Measurements from ENCODE around the gene LAMTOR3.

The LAMTOR3 gene

DNA sequence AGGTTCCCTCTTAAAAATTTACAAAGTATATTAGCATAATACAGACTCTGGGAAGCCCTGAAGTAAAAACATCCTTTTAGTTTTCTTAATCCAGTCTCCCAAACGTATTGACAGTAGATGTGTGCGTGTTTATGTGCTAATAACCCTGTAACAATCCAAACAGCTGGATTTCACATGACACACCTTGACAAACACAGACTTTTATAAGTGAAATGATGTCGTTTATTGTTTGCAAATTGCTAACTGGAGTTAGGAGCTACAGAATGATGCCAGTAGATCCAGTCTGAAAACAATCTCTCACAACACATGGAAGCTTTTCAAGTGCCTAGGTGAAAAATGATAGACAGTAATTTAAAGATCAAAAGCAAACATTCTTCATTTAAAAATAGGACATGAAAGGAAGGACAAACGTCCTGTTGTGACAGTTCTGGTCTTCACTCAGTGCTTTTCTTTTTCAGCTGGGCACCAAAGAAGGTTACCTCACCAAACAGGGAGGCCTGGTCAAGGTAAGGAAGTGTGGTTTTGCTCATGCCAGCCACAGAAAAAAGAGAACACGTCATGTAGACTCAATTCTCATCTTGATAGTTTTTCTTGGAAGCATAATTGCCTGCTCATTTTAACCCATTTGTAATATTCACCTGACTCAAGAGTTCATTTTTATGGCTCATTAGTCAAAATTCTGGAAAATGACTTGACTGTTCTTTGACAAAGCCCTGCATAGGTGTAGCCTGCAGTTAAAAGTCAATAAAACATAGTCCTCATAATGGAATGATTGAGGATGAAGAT lies 32.9 kb downstream of the LAMTOR3 start:
- DNase-seq (ENCODE audit: low read depth in 2 of 2): no peak

DNA sequence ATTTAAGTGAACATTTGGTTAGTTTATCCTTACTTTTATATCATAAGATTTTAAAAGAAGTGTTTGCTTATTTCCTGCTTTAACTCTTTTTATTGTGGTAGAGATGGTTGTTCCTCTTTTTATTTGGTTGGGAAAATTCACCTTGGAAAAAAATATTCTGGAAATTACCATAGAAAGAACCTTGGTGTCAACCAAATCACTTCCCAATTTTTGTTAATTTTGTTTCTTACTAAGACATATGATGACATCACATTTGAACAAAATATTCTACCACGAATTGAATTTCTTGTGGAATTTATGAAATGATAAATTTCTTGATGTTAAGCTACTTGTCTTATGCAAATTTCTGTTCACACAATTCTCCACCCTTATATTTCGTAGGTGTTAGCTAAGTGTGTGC lies 33.7 kb downstream of the LAMTOR3 start:
- DNase-seq (ENCODE audit: low read depth in 2 of 2): no peak

DNA sequence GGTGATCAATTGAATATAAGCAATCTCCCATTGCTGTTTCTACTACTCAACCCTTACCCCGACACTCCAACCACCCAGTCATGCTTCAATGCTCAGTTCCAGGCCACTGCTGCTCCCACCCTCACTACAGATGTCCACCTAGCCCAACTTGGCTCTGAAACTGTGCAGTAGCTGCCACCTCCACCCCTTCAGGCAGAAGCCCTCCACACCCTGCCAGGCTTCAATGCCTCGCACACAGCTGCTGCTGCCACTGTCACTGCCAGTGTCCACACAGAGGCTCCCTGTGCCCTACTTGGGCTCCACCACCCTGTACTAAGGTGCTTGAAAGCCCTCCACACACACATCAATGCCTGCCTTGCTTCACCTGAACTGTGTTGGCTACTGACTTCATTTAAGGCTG lies 34.6 kb downstream of the LAMTOR3 start:
- DNase-seq (ENCODE audit: low read depth in 2 of 2): no peak

DNA sequence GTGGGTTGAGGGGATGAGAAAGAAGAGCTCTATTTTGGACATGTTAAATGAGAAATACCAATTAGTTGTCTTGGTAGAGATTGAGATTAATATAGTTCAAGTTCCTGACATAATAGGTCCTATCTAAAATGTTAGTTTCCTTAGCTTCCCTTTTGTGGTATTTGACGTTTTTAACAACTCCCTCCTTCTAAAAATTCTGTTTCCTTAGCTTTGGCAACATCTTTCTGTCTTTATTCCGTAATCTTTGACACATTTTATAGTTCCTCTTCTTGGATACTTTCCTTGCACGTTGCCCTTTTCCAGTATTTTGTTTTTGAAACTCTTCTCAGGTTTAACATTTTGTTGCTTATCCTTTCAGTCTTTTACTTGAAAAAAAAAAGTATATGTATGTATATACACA lies 36.9 kb downstream of the LAMTOR3 start:
- DNase-seq (ENCODE audit: low read depth in 2 of 2): no peak

DNA sequence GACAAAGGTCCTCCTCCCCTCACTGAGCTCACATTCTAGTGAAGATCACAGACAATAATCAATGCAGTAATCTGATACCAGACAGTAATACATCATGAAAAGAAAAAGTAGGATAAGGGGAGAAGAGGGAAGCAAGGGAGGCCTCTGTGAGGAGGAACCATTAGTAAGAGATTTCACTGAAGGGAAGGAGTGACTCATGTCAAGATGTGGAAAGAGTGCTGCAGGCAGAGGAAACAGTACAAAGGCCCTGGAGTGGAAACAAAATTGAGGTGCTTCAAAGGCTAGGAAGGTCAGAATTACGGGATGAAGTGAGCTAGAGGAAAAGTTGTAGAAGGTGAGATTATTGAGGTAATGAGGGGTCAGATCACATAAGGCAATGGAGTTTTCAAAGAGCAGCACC lies 38.1 kb downstream of the LAMTOR3 start:
- no peak for DNase-seq (ENCODE audit: low read depth in 2 of 2)

DNA sequence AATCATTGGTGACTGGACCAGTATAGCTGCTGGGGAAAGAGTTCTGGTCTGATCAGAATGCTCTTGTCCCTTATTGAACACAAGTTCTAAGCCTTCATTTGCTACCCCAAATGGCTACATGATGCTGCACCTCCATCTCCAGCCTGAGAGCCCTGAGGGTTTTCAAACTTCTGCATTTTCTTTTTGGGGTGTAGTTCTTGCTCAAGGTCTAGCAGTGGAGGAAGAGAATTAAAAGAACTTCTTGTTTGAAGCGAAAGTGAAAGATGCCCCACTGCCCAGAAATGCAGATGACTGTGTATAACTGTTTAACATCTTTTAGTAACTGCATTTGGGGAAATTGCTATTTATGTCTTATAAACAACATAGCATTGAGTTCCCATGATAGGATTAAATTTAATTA lies 38.5 kb downstream of the LAMTOR3 start:
- DNase-seq (ENCODE audit: low read depth in 2 of 2): no peak

DNA sequence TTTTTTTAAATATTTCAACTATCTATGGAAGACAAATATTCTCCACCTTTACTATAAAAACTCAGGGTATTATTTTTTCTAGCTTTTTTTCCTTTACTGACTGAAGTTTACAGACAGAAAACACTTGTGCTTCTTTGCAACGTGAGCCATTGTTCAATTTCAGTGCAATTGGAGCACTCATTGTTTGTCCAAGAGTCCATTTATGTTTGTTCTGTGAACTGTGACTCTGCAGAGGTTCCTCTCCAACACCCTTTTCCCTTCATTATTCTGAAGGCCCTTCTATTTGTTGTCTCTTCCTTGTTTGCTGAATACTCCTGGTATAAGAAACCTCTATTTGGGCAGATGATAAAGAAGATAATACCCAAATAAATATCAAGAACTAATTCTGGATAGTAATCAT lies 40.2 kb downstream of the LAMTOR3 start:
- DNase-seq (ENCODE audit: low read depth in 2 of 2): no peak

DNA sequence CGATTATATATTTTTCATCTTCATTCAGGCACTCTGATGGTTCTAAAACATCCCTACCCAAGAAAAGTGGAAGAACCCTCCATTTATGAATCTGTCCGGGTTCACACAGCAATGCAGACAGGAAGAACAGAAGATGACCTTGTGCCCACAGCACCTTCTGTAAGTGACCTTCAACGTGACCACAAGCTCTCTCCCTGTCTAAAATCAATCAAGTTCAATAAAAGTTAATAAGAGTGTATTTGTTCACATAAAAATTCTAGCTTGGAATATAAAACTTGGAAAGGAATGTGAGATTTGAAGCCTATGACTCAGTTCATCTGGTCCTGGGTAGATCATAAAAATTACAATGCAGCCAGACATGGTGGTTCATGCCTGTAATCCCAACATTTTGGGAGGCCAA lies 41.0 kb downstream of the LAMTOR3 start:
- no peak for DNase-seq (ENCODE audit: low read depth in 2 of 2)

DNA sequence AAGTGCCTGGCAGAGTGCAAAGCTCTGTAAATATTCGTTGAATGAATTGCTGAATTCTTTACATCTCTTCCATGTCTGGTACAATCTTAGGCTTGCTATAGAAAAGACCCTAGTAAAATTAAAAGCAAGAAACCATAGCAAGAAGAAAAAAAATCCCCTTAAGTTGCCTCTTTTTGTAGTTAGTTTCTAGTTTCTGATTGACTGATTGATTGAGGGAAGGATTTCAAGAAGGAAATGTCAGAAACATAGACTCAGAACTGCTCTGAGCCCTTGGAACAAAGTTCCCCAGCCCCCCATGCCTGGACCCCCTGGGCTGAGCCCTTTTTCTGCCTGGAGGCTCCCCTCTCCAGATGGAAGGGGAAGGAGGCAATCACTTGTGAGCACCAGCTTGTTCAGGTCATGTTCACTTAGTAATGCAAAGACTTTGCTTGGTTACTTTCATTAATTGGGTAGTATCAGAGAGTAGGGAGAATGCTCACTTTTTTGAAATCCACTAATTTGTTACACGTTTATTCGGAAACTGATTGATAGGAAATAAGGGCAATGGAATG lies 42.0 kb downstream of the LAMTOR3 start:
- no peak for DNase-seq (ENCODE audit: low read depth in 2 of 2)

DNA sequence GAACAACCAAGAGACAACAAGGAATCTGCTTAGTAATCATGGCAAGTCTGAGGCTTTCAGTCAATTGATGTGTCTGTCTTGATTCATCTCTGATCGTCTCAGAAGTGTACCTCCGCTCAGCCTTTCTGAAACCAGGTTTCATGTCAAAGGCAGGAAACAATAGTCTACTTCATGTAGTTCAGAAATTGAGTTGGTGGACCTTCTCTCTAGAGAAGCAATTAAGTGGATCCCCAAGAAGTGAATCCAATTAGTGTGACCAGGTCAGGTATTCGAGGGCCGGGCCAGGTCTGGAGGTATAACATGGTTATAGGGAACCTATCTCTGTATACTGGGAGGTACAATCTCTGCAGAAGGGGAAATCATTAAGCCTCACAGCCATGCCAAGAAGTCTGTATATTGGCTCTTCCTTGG lies 45.6 kb downstream of the LAMTOR3 start:
- DNase-seq (ENCODE audit: low read depth in 2 of 2): no peak

DNA sequence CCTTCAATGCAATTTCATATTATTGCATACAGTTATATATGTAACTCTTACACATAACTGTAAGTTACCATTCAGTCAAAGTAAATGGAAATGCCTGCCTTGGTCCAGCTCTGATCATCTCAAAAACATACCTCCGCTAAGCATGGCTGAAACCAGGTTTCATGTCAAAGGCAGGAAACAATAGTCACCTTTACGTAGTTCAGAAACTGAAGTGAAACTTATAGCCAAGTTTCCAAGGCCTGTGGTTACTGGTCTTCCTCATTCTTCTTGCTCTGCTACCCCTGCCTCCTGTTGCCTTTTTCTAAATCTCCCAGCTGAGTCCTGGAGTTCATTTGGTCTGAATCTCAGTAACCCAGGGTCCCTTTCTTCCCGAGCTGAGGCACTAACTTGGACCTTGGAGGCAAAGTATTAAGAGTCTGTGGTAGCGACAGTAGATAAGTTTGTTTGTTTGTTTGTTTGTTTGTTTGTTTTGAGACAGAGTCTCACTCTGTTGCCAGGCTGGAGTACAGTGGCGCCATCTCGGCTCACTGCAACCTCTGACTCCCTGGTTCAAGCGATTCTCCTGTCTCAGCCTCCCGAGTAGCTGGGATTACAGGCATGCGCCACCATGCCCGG lies 46.8 kb downstream of the LAMTOR3 start:
- DNase-seq (ENCODE audit: low read depth in 2 of 2): no peak

DNA sequence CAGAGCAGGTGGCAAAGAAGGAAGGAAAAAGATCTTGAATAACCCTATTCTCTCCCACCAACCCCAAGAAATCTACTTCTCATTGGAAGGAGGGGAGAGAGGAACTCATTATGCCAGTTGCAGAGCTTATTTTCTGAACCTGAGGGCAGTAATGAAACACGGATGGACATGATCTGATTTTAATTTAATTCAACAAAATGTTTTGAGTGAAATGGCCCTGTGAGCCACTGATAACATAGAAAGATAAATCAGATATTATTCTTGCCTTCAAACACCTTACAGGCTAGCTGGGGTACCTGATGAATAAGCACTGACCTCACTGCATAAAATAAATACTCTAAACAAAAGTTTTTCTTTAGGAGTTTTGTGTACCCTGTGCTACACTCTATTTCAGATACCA lies 47.3 kb downstream of the LAMTOR3 start:
- DNase-seq (ENCODE audit: low read depth in 2 of 2): no peak

DNA sequence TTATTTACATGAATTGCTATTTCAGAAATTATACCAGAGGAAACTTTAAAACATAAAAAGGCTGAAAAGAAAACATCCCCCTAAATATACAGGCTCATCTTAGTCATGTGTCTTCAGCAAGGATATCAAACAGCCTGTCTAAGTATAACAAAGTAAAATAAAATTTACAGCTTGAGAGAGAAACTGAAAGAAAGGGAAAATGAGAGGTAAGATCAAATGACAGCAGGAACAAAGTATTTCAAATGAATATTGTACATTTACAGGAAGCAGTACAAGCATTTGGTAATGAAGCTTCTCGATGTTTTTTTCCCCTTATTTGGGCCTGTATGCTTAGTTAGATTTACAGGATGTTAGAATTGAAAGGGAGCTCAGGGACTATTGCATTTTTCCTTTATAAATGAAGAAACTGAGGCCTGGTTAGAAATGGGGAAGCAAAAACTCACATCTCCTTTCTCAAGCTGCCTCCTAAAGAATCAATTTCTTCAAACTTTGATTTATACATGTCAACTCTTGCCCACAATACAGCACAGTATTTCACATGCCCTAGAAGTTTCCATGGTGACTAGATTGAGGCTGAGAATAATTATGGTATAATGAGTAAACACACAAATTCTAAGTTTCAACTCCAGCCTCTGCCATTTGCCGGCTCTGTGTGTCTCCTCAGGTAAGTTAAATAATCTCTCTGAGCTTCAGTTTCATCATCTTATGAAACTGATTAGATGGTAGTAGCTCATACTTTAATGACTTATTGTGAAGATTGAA lies 48.3 kb downstream of the LAMTOR3 start:
- no peak for DNase-seq (ENCODE audit: low read depth in 2 of 2)

DNA sequence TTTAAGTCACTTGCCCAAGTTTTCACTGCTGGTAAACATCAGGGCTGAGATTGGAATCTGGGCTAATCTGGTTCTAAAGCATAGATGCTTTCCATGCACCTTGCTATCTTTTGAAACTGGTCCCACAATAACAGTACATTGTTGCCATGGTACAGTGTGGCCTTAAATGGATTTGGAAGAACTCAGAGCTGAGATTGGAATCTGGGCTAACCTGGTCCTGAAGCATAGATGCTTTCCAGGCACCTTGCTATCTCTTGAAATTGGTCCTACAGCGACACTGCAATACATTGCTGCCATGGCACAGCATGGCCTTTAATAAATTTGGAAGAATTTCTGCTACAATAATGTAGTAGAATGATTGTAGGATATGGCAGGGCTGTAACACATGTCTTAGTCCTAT lies 49.0 kb downstream of the LAMTOR3 start:
- DNase-seq (ENCODE audit: low read depth in 2 of 2): no peak

DNA sequence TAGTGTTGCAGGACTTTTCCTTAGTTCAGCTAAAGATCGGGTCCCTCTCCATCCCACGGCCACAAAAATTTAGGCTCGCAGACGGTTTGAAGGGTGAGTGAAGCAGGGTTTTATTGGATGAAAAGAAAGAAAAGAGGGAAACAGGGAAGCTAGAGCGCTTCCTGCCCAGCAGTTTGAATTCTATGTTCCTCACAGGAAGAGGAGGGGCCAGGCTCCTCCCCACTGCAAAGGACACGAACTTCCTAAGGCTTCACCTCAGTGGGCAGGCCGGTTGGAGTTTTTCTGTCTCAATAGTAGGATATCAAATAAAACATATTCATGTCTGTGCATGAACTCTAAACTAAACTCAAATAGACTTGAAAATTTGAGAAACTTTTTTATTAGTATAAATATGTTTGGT lies 50.2 kb downstream of the LAMTOR3 start:
- DNase-seq (ENCODE audit: low read depth in 2 of 2): no peak

DNA sequence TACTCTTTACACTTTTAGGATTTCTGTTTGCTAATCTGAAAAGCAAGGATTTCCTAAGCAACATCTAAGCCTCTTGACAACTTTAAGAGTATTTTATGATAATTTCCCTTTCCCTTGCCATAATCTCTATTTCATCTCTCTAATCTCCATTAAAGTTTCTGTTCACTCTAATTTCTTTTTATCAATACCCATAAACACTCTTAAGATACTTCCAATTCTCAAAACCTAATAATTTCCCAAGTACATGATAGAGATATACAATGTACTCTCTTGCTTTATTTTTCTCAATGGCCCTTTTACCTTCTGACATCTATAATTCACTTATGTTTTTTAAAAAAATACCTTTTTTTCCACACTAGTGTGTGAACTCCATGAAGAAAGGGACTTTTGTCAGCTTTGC lies 50.8 kb downstream of the LAMTOR3 start:
- no peak for DNase-seq (ENCODE audit: low read depth in 2 of 2)

DNA sequence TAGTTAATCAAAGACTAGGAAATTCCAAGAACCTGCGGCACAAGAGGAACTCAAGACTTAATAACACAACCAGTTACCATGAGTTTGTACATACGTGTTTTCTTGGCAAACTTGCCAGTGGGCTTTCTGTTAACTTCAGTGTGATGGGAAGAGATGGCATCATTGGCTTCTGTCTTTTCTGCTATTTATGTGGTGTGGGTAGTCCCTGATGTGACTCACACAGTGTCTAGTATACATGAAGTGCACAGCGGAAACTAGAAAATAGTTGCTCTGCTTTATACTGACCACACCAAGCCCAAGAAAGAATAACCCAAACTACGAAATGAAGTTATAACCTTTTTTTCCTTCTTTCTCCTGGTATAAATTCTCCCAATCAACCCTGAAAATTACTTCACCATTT lies 53.1 kb downstream of the LAMTOR3 start:
- no peak for DNase-seq (ENCODE audit: low read depth in 2 of 2)

DNA sequence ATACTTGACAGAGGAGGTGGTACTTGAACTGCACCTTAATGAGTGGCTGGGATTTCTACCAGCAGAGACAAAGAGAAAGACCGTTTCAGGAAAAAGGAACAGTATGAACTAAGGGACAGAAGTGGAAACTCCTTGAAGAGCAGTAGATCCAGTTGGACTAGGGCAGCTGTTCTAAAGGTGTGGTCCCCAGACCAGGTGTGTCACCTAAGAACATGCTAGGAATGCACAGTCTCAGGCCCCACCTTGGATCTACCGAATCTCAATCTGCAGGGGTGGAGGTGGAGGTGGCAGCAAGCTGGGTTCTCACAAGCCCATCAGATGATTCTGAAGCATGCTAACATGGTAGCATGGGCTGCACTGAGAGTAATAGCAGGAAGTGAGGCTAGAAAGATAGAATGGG lies 55.3 kb downstream of the LAMTOR3 start:
- DNase-seq (ENCODE audit: low read depth in 2 of 2): no peak

DNA sequence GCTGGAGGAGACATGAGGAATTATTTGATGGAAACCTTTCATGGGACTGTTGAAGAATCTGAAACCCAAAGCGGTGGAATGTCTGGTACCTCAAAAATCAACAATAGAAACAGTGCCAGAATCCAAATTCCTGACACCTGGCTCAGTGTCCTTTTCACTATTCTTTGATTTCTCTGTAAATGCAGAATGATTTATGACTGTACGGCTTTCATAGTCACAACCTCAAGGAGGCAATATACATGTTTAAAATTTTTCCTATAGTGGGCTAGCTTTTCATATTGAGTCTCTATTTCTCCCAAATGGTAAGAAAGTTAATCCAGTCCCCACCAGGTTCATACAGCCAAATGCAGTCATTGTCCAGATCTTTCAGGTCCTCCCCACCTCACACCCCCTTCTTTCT lies 58.3 kb downstream of the LAMTOR3 start:
- no peak for DNase-seq (ENCODE audit: low read depth in 2 of 2)

DNA sequence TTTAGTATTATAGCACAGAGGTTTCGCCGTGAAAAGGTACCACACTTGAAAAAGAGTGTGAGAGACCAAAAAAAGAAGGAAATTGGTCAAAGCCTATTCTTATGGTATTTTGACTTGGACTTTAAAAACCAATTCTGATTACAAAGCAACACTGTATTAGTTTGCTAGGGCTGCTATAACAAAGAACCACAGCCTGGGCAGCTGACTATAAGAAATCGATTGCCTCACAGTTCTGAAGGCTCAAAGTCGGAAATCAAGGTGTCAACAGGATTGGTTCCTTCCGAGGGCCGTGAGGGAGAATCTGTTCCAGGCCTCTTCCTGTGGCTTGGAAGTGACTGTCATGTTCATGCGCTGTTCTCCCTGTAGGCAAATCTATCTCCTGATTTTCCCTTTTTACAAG lies 59.7 kb downstream of the LAMTOR3 start:
- DNase-seq (ENCODE audit: low read depth in 2 of 2): no peak

DNA sequence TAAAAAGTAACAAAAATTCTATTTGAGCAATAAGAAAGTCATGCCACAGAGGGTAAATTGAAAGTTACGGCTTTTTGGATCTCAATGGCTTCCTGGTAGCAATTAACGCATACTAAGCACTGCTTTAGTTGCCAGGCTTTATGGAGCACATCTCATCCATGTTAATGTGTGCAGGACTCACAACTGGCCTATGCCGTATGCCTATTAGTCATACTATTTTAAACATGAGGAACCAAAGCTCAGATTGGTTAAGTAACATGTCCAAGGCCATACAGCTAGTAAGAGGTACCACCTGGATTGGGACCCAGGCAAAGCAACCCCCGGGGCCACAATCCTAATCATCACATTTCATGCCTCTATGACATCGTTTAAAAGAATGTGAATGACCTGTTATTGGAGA lies 60.5 kb downstream of the LAMTOR3 start:
- no peak for DNase-seq (ENCODE audit: low read depth in 2 of 2)

DNA sequence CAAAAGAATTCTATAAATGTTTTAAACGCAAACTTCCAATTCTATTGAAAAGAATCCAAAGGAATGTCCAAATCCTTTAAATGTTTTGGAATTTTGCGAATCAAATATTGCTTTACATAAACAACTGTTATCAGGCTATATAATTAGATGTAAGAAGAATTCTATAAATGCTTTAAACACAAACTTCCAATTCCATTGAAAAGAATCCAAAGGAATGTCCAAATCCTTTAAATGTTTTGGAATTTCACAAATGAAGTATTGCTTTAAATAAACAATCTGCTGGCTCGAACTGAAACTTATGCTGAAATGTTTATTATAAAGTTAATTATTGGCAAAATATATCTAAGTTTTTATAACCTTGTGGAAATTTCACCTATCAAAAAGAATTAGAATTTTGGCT lies 61.5 kb downstream of the LAMTOR3 start:
- no peak for DNase-seq (ENCODE audit: low read depth in 2 of 2)

DNA sequence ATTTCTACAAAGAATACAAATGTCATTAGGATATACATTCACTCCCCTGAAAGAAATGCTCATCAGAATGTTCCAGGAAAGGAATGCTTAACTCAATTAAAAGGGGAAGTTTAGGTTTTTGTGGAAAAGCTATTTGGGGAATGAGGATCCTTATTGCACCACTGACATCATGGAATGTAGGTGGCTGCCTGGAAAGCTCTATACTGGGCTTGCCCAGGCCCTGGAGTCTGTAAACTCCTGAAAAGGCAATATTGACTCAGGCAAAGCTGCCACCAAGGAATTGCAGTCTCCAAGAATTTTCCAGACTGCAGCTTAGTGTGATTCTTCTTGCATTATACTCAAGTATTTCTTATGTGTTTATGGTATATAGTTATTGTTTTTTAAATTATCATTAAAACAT lies 61.9 kb downstream of the LAMTOR3 start:
- no peak for DNase-seq (ENCODE audit: low read depth in 2 of 2)

All from stimulated activated CD4-positive, alpha-beta T cell treated with anti-CD3 and anti-CD28 coated beads, Interleukin-15, amount 100 ng/mL, for 48 hours (primary cell).